GM23338 (cell line): ENCODE measurements around the gene ZFHX3. TPM values are rescaled to one million over a fixed set of nuclear protein-coding genes. Genes with fewer than 3 reads are reported as not detected.

ENCODE experiments used
- ATAC-seq: fragments of 200-7000 bp; cut with Tn5 transposase; 3 replicates; pipeline ENCODE4 v1.9.1; 2020
- DNase-seq: peaks from one replicate; pipeline ENCODE4 v3.0.0-alpha.2; 2015; ENCODE audit warnings: low spot score
- H2AFZ ChIP-seq: fragments of 200-600 bp; sonication (generic); 2 replicates; pipeline ENCODE4 v1.8.0; 2016; ENCODE audit warnings: antibody characterized with exemption, mild to moderate bottlenecking, moderate library complexity
- H3F3A ChIP-seq: fragments of 200-600 bp; sonication (generic); replicated peaks from 2 replicates; pipeline ENCODE4 v1.8.0; 2017; ENCODE audit warnings: antibody characterized with exemption, mixed run types, low read depth
- H3K27ac ChIP-seq: fragments of 200-600 bp; sonication (generic); 2 replicates; pipeline ENCODE4 v1.6.1; 2016; ENCODE audit warnings: low read depth
- H3K27me3 ChIP-seq: fragments of 200-600 bp; sonication (generic); 2 replicates; pipeline ENCODE4 v1.8.0; 2016; ENCODE audit warnings: mild to moderate bottlenecking, mixed run types, moderate library complexity; ENCODE audit not compliant: insufficient read depth
- H3K36me3 ChIP-seq: fragments of 200-600 bp; sonication (generic); 2 replicates; pipeline ENCODE4 v1.8.0; 2016; ENCODE audit warnings: mild to moderate bottlenecking; ENCODE audit not compliant: insufficient read depth
- H3K4me1 ChIP-seq: fragments of 200-600 bp; sonication (generic); 2 replicates; pipeline ENCODE4 v1.8.0; 2016; ENCODE audit warnings: mild to moderate bottlenecking, moderate library complexity; ENCODE audit not compliant: insufficient read depth
- H3K4me2 ChIP-seq: fragments of 200-600 bp; sonication (generic); 2 replicates; pipeline ENCODE4 v1.7.1; 2017; ENCODE audit warnings: mixed run types
- H3K4me3 ChIP-seq: fragments of 200-600 bp; sonication (generic); 2 replicates; pipeline ENCODE4 v1.6.1; 2016; ENCODE audit warnings: mixed run types
- H3K79me2 ChIP-seq: fragments of 200-600 bp; sonication (generic); replicated peaks from 2 replicates; pipeline ENCODE4 v1.8.0; 2017; ENCODE audit warnings: mild to moderate bottlenecking; ENCODE audit not compliant: insufficient read depth
- H3K9me2 ChIP-seq: fragments of 200-600 bp; sonication (generic); 2 replicates; pipeline ENCODE4 v1.8.0; 2017; ENCODE audit not compliant: insufficient read depth
- H4K20me1 ChIP-seq: fragments of 200-600 bp; sonication (generic); replicated peaks from 2 replicates; pipeline ENCODE4 v1.8.0; 2017; ENCODE audit warnings: mild to moderate bottlenecking; ENCODE audit not compliant: insufficient read depth
- H3K27ac Mint-ChIP-seq: 2 replicates; pipeline ENCODE4 v1.8.0; 2020; ENCODE audit warnings: inconsistent platforms, mild to moderate bottlenecking, moderate library complexity, mixed read lengths
- H3K27me3 Mint-ChIP-seq: 3 replicates; pipeline ENCODE4 v1.8.0; 2022; ENCODE audit warnings: low read depth, mild to moderate bottlenecking, moderate library complexity, mixed read lengths, inconsistent platforms; ENCODE audit not compliant: insufficient read depth, poor library complexity
- H3K36me3 Mint-ChIP-seq: 3 replicates; pipeline ENCODE4 v1.8.0; 2021; ENCODE audit warnings: low read depth, mild to moderate bottlenecking, inconsistent platforms, moderate library complexity, mixed read lengths
- H3K4me1 Mint-ChIP-seq: 3 replicates; pipeline ENCODE4 v1.8.0; 2020; ENCODE audit warnings: mild to moderate bottlenecking, inconsistent platforms, mixed read lengths
- H3K4me3 Mint-ChIP-seq: 3 replicates; pipeline ENCODE4 v1.8.0; 2021; ENCODE audit warnings: moderate library complexity, mild to moderate bottlenecking, inconsistent platforms, mixed read lengths
- H3K9me3 Mint-ChIP-seq: 3 replicates; pipeline ENCODE4 v1.8.0; 2020; ENCODE audit warnings: moderate library complexity, mild to moderate bottlenecking, inconsistent platforms, mixed read lengths
- CREB1 ChIP-seq: fragments of 250-450 bp; sonication (Bioruptor Pico); IDR thresholded peaks from 2 replicates; pipeline ENCODE4 v1.5.0; 2020; ENCODE audit warnings: low read depth, mild to moderate bottlenecking, moderate library complexity
- CTCF ChIP-seq, 2 experiments: fragments of 200-600 bp in 1 of 2; sonication (generic) in 1 of 2; conservative IDR thresholded peaks; 2 replicates each; pipeline versions ENCODE4 v1.5.1 to v1.6.1; 2016 to 2017; ENCODE audit warnings: antibody characterized with exemption in 2 of 2, low read depth in 2 of 2, mild to moderate bottlenecking in 2 of 2, moderate library complexity in 1 of 2
- ETS1 ChIP-seq: IDR thresholded peaks from 2 replicates; pipeline ENCODE4 v1.6.1; 2016; ENCODE audit warnings: antibody characterized with exemption
- EZH2 ChIP-seq: fragments of 200-600 bp; sonication (generic); IDR thresholded peaks from one replicate; pipeline ENCODE4 v1.8.0; 2017; ENCODE audit warnings: antibody characterized with exemption, mild to moderate bottlenecking, low read depth; ENCODE audit not compliant: unreplicated experiment
- EZH2phosphoT487 ChIP-seq: fragments of 200-600 bp; sonication (generic); IDR thresholded peaks from one replicate; pipeline ENCODE4 v1.8.1; 2018; ENCODE audit warnings: antibody characterized with exemption; ENCODE audit not compliant: unreplicated experiment
- JUNB ChIP-seq: IDR thresholded peaks from one replicate; pipeline ENCODE4 v1.6.1; 2016; ENCODE audit warnings: antibody characterized with exemption; ENCODE audit not compliant: unreplicated experiment
- POLR2AphosphoS5 ChIP-seq: IDR thresholded peaks from 2 replicates; pipeline ENCODE4 v1.6.1; 2016; ENCODE audit warnings: antibody characterized with exemption, low read depth
- REST ChIP-seq: IDR thresholded peaks from one replicate; pipeline ENCODE4 v1.6.1; 2018; ENCODE audit warnings: antibody characterized with exemption; ENCODE audit not compliant: unreplicated experiment
- STAT1 ChIP-seq: IDR thresholded peaks from one replicate; pipeline ENCODE4 v1.6.1; 2016; ENCODE audit warnings: antibody characterized with exemption; ENCODE audit not compliant: unreplicated experiment
- ZNF114 ChIP-seq: fragments of 250-450 bp; sonication (Bioruptor Pico); IDR thresholded peaks from 2 replicates; pipeline ENCODE4 v1.5.0; 2020; ENCODE audit warnings: mild to moderate bottlenecking, moderate library complexity
- polyA plus RNA-seq: library from polyadenylated mRNA; unstranded; fragments of >200 nt; fragmentation: Nextera tagmentation; extraction: Ambion mirVana; gene quantifications from 2 replicates; pipeline ENCODE4 v1.2.1, GENCODE V29; 2016
- total RNA-seq: library from RNA; depleted of rRNA; stranded (reverse); fragments of >200 nt; shearing (Covaris generic); gene quantifications from 2 replicates; pipeline ENCODE4 v1.2.3, GENCODE V29; 2014

Gene ZFHX3
- total and polyA plus RNA-seq, 2 experiments from 2014 or later = 1.0 to 1.5 TPM

GRCh38 chr16:72915331-72915730 is 132.6 kb downstream of the ZFHX3 start (continued):
- no peak for TF ChIP-seq REST
- TF ChIP-seq POLR2AphosphoS5 = no peak
- TF ChIP-seq EZH2 = no peak
- TF ChIP-seq STAT1 = no peak

- H3K4me3 ChIP-seq = no peak overlapping the region
- H3K79me2 ChIP-seq = no peaks in the 10 kb centered on the region
- TF ChIP-seq CTCF (conservative IDR thresholded peaks at IDR 0.05; ENCODE audit: low read depth in 2 of 2) (no peak), REST (no peak), EZH2phosphoT487 (no peak), JUNB (no peak), ZNF114 (no peak), ETS1 (no peak), CREB1 (no peak)
Measured at GRCh38 chr16:72913551-72913950, 134.4 kb downstream of the ZFHX3 start.

More at GRCh38 chr16:72913551-72913950, 134.4 kb downstream of the ZFHX3 start:
- Histone ChIP-seq H3F3A (no peaks in the 10 kb centered on the region), H3K36me3 (no peaks in the 10 kb centered on the region), H3K9me2 (no peaks in the 10 kb centered on the region), H3K27ac (no peak overlapping the region), H3K4me1 (peaks cover 12% of the 10 kb centered on the region; the same call in 1 of the 2 replicates), H3K4me2 (no peak overlapping the region), H3K27me3 (no peaks in the 10 kb centered on the region), H2AFZ (no peak overlapping the region), H4K20me1 (no peaks in the 10 kb centered on the region)
- DNase-seq (no peak), ATAC-seq (no peak)
- Mint-ChIP-seq H3K4me3 (no peak overlapping the region), H3K27ac (no peak overlapping the region), H3K27me3 (peaks cover 7% of the 10 kb centered on the region), H3K4me1 (peaks cover 18% of the 10 kb centered on the region), H3K36me3 (no peaks in the 10 kb centered on the region), H3K9me3 (no peaks in the 10 kb centered on the region)
